Smooth muscle cell of the brain vasculature (primary cell): ENCODE results near the gene CHRNA5.

Experiments
- DNase-seq: peaks from one replicate; pipeline ENCODE4 v3.0.0-alpha.2; 2012; ENCODE audit warnings: low read depth, low spot score

CHRNA5 gene

DNA sequence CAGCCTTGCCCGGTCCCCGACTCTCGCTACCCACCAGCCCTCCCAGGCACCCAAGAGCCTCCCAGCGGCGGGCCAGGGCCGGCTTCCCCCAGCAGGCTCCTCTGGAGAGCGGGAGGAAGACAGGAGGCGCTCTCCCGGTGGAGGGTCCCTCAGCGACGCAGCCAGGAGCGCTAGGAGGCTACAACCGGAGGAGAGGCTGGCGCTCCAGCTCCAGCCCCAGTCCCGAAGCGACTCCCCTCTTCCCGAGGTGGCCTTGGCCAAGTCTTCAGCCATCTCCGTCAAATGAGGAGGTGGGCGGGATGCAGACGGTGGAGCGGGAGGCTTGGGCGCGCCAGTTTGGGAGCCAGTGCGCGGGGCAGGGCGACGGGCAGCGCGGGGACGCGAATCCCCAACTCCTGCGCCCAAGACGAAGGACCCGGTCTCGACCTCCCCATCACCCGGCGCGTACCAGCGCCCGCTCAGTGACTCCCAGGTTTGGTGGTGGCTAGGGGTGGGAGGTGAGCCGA lies 54.8 kb downstream of the CHRNA5 start:
- DNase-seq, result no peak

DNA sequence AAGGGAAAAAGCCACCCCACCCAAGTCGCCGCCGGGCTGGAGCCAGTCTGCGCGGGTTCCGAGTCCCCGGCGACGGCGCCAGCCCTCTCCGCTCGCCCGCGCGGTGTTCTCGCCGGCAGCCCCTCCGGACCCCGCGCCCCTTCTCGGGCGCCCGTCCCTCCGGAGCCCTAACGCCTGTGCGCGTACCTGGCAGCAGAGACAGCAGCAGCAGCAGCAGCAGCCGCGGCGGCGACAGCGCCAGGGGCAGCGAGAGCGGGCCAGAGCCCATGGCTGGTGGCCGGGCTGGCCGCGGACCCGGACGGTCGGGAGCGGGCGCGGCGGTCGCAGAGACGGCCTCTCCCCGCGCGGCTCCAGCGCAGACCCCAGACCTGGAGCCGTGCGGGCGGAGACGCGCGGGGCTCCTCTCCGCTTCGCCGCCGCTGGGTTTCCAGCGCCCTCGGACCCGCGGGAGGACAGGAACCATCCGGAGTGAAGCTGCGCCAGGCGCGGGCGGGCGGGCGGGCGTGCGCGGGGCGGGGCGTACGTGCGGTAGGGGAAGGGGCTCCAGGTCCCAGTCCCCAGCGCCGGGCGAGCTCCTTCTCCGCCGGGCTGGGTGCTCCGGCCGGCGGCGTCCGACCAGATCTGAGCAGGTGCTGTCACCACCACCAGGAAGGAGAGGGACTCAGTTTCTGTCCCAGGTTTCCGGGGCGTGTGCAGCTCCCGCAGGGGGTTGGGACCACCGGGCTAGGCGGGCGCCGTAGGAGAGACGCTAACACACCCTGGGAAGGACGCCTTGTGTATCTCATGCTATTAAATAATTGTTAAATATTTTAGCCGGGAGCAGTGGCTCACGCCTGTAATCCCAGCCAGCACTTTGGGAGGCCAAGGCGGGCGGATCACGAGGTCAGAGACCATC lies 55.5 kb downstream of the CHRNA5 start, which contains the start of gene CHRNA3:
Gene CHRNA3 (minus strand): TSS at position 470 of the 895 bp plus-strand sequence. CDS start 202 bp downstream, at position 268.
- no peak for DNase-seq

DNA sequence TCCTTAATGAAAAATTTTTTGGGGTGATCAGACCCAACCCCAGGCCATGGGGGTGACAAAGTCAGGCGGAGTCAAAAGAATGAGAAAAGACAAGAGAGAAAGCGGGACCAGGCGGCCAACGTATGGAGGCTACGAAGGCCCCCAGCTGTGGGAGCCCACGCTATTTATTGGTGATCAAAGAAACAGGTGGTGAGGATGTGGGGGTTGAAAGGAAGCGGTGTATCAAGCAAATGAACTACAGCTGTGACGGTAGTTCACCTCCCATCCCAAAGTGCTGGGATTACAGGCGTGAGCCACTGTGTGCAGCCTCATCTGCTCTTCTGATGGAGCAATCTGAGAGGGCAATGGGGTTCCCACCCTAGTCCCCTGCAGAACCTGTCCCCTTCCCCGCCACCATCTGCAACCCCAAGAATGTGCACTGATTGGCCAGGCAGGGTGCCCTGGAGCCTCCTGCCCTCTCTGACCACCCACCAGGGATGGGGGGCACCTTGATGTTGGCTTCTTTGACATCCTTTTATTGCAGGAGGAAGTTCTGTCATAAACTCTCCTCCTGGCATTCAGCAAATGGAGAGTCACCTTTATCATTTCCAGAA lies 56.6 kb downstream of the CHRNA5 start:
- DNase-seq, result no peak

DNA sequence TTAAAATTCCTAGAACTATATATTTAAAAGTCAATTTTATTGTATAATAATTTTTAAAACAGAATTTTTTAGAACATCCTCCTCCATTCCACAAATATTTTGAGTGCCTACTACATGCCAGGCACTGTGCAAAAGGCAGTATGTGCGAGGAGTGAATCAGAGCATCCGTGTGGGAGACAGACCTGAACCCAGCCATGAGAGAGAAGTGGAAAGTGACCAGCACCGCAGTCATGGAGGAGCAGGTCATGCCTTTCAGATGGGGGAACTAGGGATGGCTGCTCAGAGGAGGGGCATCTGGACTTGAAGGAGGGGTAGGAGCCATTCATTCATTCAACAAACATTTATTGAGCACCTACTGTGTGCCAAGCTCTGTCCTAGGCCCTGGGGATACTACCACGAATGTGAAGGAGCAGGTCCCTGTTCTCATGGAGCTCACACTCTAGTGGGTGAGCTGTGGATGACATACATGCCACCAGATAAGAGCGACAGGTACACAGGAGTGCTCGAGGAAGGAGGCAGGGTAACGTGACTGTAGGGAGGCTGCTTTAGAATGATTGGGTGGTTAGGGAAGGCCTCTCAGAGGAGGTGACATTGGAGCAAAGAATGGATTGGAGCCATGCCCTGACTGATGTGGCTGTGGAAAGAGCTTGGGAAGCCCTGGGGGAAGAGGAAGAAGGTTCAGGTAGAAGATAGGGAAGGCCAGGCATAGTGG lies 58.6 kb downstream of the CHRNA5 start:
- no peak for DNase-seq

- DNase-seq, result no peak
These were observed 59.6 kb downstream of the CHRNA5 start for GRCh38 chr15:78624651-78625590.

GRCh38 chr15:78625606-78626280 lies 60.4 kb downstream of the CHRNA5 start:
- DNase-seq, result no peak

DNA sequence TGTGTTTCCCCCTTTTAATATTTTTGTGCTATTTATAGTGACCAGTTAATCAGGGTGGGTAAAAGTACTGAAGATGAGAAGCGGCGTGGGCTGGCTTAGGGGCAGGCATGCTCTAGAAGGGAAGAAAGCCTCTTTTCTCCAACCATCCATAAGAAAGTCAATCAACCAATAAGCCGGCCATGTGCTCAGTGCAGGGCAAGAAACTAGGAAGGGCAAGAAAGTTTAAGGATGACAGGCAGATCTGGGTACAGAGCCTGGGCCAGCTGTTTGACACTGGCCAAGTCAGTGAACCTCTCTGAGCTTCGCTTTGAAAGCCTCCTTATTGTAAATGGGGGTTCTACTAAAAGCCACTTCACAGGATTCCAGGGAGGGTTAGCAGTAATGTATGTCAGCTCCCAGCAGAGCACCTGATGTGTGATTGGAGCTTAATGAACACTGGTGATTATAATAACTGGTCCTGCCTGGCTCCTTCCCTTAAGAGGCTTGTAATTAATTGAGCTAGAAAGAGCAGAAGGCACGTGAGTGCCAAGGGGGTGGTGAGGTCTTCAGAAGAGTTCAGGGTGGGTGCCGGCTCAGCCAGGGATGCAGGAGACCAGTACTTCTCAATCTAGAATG lies 61.2 kb downstream of the CHRNA5 start:
- no peak for DNase-seq

GRCh38 chr15:78627348-78627747 lies 62.0 kb downstream of the CHRNA5 start:
- DNase-seq, result no peak

GRCh38 chr15:78628227-78628626 lies 62.9 kb downstream of the CHRNA5 start:
- DNase-seq, result no peak

DNA sequence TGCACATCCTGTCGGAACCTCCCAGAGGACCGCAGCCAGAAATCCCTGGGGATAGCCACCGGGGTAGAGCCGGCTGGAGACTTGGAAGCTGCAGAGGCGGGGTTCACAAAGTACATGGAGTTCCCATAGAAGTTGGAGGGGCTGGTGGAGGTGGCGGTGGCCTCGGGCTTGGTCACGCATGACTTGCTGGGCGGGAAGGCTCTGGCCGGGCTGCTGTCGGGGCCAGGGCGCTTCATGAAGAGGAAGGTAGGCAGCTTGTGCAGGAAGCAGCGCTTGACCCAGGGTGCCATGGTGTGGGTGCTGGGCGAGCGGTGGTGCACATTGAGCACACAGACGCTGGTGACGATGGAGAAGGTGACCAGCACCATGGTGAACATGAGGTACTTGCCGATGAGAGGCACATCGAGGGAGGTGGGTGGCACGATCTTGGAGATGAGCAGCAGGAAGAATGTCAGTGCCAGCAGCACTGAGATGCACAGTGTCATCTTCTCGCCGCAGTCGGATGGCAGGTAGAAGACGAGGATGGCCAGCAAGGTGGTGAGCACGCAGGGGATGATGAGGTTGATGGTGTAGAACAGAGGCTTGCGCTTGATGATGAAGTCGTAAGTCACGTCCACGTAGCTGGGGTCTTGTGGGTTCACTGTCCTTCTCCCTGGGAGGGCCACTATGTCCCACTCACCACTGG lies 63.9 kb downstream of the CHRNA5 start:
- DNase-seq, result no peak

DNA sequence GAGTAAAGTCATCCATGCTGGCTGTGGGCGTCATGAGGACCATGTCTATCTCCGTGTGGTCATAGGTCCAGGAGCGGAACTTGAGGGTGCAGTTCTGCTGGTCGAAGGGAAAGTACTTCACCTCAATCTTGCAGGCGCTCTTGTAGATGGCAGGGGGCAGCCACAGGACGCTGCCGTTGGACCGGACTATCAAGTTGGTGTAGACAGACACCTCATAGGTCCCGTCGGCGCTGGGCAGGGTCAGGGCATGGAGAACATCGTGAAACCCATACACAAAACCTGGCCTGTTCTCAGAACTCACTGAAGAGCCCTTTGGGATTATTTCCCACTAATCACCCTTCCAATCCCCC lies 64.4 kb downstream of the CHRNA5 start:
- no peak for DNase-seq

DNA sequence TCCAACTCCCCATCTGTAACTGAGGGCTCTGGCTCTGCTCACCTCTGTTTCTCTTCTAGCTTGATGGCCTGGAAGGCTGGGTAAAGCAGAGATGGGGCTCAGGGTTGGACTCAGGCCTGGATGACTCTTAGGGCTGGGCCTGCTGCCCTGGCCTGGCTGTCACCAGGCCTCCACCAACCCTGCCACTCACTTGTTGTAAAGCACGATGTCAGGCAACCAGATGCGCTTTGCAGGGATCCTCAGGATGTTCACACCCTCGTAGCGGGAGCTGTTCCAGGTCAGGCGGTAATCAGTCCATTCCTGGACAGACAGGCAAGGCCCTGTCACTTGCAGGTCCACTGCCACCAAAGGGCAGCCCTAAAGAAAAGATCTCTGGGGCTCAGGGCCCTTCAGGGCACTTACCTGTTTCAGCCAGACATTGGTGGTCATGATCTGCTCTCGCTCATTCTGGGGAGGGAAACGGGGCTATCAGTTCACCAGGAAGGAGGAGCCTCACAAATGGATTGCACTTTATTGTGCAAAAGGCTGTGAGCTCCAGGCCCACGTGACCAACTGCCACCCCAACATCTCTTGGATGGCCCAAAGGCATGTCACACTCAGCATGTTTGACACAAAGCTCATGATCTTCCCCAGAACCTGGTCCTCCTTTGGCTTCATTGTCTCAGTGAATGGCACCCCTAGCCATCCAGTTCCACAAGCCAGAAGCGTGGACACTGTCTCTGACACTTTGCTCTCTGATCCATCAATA lies 65.7 kb downstream of the CHRNA5 start:
- no peak for DNase-seq

- no peak for DNase-seq
These were observed 68.0 kb downstream of the CHRNA5 start for GRCh38 chr15:78633348-78633747.

- DNase-seq, result no peak
These were observed 69.2 kb downstream of the CHRNA5 start for GRCh38 chr15:78634210-78635145.

DNA sequence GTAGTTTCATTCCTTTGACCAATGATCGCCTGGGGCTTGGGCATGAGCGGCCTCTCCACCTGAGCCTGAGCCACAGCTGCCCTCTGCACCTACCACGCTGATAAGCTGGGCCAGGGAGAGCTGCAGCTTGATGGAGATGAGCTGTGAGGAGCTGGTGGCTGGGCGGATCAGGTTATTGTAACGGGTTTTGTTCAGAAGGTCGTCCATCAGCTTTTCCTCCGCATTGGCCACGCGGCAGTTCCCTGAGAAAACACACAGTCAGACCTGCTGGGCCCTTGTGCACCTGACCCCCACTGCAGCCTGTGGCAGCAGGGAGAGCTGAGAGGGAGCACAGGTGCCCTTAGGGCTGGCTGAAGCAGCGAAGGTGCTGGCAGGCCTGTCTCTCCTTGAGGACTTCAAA lies 70.0 kb downstream of the CHRNA5 start:
- no peak for DNase-seq

GRCh38 chr15:78636378-78636859 lies 71.1 kb downstream of the CHRNA5 start:
- DNase-seq, result no peak

DNA sequence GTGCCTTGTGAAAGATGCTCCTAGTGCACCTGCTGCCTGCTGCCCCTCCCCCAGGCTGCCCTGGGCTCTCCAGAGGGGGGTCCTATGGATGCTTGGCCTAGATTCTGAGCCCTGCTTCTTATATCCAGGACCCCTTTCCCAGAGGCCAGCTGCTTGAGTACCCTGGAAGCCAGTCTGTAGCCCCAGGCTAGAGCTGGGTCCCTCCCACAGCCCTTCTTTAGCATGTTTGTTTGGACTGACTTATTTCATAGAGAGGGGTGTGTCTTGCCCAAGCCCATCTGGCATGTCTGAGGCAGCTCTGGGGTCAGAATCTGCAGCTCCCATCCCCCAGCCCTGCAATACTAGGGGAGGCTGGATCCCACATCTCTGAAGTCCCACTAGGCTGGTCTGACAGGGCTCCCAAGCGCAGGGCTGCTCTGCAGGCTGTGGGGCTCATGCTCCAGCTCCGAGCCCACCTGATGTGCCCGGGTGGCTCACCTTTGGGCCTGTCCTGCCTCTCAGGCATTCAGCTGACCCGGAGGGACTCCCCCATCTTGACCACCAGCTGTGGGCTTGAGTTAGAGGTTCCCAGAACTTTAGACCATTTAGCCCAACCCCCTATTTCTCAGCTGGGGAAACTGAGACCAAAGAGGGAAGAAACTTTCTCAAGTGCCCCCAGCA lies 72.6 kb downstream of the CHRNA5 start:
- DNase-seq, result no peak
